ENCODE results near the gene NDST1.

The NDST1 gene

DNA sequence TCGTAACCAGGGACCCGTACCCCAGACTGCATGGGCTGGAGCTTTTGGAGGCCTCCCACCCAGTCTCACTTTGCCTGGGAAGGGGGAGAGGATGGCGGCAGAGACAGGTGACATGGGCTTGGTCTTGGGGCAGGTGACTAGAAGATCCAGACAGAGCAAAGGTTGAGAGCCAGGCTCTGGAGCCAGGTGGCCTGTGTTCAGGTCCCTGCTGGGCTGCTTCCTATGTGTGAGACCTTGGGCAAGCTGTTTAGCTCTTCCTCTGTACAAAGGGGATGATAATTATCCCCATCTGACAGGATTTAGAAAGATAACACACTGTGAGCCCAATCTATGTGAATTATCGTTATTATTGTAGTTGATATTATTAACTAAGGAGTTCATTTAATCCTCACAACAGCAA is 16.1 kb upstream of the NDST1 start:
- TF ChIP-seq ZFX (IDR thresholded peaks at IDR 0.05; ENCODE audit: borderline replicate concordance): no peak
- TF ChIP-seq, protein P1, sequence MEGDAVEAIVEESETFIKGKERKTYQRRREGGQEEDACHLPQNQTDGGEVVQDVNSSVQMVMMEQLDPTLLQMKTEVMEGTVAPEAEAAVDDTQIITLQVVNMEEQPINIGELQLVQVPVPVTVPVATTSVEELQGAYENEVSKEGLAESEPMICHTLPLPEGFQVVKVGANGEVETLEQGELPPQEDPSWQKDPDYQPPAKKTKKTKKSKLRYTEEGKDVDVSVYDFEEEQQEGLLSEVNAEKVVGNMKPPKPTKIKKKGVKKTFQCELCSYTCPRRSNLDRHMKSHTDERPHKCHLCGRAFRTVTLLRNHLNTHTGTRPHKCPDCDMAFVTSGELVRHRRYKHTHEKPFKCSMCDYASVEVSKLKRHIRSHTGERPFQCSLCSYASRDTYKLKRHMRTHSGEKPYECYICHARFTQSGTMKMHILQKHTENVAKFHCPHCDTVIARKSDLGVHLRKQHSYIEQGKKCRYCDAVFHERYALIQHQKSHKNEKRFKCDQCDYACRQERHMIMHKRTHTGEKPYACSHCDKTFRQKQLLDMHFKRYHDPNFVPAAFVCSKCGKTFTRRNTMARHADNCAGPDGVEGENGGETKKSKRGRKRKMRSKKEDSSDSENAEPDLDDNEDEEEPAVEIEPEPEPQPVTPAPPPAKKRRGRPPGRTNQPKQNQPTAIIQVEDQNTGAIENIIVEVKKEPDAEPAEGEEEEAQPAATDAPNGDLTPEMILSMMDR (IDR thresholded peaks at IDR 0.05): no peak
- H3K27ac ChIP-seq: no peak overlapping the region

DNA sequence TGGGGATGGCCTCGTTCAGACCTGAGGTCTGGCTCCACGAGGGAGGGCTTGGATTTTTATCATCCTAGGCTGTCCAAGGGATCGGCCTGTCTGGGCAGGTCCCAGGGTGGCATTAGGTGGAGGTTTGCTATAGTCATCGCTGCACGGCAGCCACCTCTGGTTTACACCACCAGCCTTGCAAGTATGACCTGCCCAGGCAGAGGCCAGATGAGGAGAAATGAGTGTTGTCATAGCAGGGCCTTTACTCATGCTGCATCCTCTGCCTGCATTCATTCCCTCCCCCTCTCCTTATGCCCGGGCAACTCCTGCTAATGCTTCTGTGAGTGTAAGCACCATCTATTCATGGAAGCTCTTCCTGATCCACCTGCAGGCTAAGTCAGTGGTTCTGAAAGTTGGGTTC is 15.3 kb upstream of the NDST1 start:
- no peak overlapping the region for H3K27ac ChIP-seq
- TF ChIP-seq, protein P1 (IDR thresholded peaks at IDR 0.05): no peak
- no peak for TF ChIP-seq ZFX (IDR thresholded peaks at IDR 0.05; ENCODE audit: borderline replicate concordance)

DNA sequence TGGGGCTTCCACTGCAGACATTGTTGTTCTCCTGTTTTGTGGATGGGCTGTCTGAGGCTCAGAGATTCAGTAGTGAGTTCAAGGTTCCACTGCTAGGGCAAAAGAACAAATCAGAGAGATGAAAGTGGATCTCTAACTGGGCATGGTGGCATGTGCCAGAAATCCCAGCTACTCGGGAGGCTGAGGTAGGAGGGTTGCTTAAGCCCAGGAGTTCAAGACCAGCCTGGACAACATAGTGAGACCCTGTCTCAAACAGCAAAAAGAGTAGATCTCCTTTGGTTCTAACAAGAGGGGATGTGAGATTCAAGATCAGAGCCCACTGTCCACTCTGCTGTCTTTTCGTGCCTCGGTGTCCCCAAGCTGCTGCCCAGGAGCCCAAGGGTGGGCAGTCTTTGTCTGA is 11.8 kb upstream of the NDST1 start:
- no peak overlapping the region for H3K27ac ChIP-seq
- TF ChIP-seq ZFX (IDR thresholded peaks at IDR 0.05; ENCODE audit: borderline replicate concordance): no peak
- TF ChIP-seq, protein P1 (IDR thresholded peaks at IDR 0.05): no peak

DNA sequence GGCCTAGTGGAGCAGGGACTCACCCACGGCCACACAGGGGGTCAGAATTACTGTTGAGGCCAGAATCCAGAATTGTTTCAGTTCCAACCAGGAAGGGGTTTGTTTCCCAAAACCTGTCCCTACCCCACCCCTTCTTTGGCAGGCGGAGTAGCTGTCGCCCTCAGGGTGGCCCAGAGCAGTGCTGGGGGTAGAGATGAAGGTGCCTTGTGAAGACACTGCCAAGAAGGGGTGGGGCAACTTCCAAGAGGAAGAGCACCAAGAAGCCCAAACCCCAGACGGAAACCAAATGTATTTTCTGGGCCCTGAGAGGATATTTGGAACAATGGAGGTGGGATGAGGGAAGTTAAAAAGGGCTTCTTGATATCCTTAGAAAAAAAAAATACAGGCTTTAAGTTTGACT is 11.4 kb upstream of the NDST1 start:
- no peak overlapping the region for H3K27ac ChIP-seq
- TF ChIP-seq, protein P1 (IDR thresholded peaks at IDR 0.05): no peak
- TF ChIP-seq ZFX (IDR thresholded peaks at IDR 0.05; ENCODE audit: borderline replicate concordance): no peak

DNA sequence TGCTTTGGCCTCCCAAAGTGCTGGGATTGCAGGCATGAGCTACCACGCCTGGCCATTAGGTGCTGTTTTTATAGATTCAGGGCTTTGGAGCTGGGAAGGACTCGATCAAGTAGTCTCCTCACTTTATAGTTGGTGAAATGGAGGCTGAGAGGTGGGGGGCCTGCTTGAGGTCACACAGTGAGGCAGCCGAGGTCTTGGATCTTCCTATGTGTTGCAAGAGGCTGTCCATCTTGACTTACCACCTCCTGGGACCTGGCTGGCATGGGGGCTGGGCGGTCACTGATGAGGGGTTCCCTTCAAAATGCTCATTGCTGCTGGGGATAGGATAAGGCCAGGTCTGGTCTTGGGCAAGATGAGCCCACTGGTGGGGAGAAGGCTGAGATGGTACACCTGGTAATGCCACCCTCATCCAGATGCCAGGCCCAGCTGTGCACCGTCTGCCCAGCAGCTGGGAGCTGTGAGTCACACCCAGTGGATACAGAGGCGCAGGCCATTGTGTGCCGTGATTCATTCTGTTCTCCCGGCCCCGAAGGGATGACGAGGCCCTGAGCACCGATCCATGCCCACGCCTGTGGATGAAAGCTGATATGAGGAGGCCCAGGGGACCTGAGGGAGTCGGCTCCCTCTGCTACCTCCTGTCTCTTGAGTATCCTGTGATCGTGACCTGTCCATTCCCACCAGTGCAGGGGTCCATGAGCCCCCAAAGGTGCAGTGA is 10.5 kb upstream of the NDST1 start:
- no peak overlapping the region for H3K27ac ChIP-seq
- TF ChIP-seq, protein P1 (IDR thresholded peaks at IDR 0.05): no peak
- TF ChIP-seq ZFX (IDR thresholded peaks at IDR 0.05; ENCODE audit: borderline replicate concordance): no peak

GRCh38 chr5:150497989-150498317 is 10.0 kb upstream of the NDST1 start:
- H3K27ac ChIP-seq: no peak overlapping the region
- TF ChIP-seq, protein P1 (IDR thresholded peaks at IDR 0.05): no peak
- TF ChIP-seq ZFX (IDR thresholded peaks at IDR 0.05; ENCODE audit: borderline replicate concordance): no peak

DNA sequence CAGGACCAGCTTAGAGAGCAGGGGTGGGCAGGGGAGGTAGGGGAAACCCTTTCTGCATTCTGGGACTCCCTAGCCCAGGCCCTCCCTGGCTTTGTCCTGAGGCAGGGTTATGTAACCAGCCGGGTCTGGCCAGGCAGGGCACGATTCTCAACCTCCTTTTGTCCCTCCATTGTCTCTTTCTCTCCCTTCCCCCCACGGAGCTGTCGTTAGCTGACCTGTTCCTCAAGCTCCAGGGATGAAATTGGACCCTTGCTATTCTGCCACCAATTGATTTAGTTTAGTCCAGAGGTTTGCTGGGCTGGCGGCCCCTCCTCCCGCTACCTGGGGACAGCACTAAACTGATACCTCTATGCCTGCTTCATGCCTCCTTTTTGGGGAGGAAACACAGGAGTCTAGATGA is 9.4 kb upstream of the NDST1 start:
- TF ChIP-seq, protein P1 (IDR thresholded peaks at IDR 0.05): no peak
- no peak for TF ChIP-seq ZFX (IDR thresholded peaks at IDR 0.05; ENCODE audit: borderline replicate concordance)
- H3K27ac ChIP-seq: no peak overlapping the region

Measured in 22Rv1 (cell line).